Aorta (tissue), 5 donors: ENCODE results near the gene PHF13. TPM values are rescaled to one million over a fixed set of nuclear protein-coding genes. Genes with fewer than 3 reads are reported as not detected.

ENCODE experiments used
- ATAC-seq: fragments of 200-7000 bp; cut with Tn5 transposase; one replicate; pipeline ENCODE4 v1.9.1; 2022; ENCODE audit warnings: moderate library complexity; ENCODE audit not compliant: low FRiP score
- DNase-seq, 2 donors: peaks; one replicate each; pipeline ENCODE4 v3.0.0-alpha.2; 2020
- H3K27ac ChIP-seq, 2 donors: one replicate each; pipeline ENCODE4 v1.5.1; 2013; ENCODE audit warnings: low read length in 2 of 2, mild to moderate bottlenecking in 2 of 2, moderate library complexity in 2 of 2, control low read depth in 1 of 2, inconsistent platforms in 1 of 2, low read depth in 1 of 2
- H3K27me3 ChIP-seq, 2 donors: one replicate each; pipeline ENCODE4 v1.6.1; 2013; ENCODE audit warnings: control low read depth in 1 of 2, low read length in 1 of 2, mild to moderate bottlenecking in 1 of 2, moderate library complexity in 1 of 2; ENCODE audit not compliant: insufficient read depth in 2 of 2, control insufficient read depth in 1 of 2
- H3K36me3 ChIP-seq, 2 donors: one replicate each; pipeline ENCODE4 v1.6.1; 2013; ENCODE audit warnings: control low read depth in 1 of 2, low read length in 1 of 2, mild to moderate bottlenecking in 1 of 2; ENCODE audit not compliant: insufficient read depth in 2 of 2, control insufficient read depth in 1 of 2
- H3K4me1 ChIP-seq, 2 donors: one replicate each; pipeline ENCODE4 v1.6.1; 2013; ENCODE audit warnings: low read length in 2 of 2, control low read depth in 1 of 2, mild to moderate bottlenecking in 1 of 2, moderate library complexity in 1 of 2; ENCODE audit not compliant: insufficient read depth in 2 of 2, control insufficient read depth in 1 of 2
- H3K4me3 ChIP-seq, 2 donors: one replicate each; pipeline ENCODE4 v1.5.1; 2013; ENCODE audit warnings: low read length in 2 of 2, control low read depth in 1 of 2, mild to moderate bottlenecking in 1 of 2
- H3K9me3 ChIP-seq: one replicate; pipeline ENCODE4 v1.6.1; 2013; ENCODE audit warnings: mild to moderate bottlenecking, low read length; ENCODE audit not compliant: control insufficient read depth
- WGBS, 2 donors: extraction: QIAGEN DNeasy Blood & Tissue Kit; methylation state at CpG; one replicate each; pipeline ENCODE4 v1.1.7; 2013; 5-methylcytosine and 5-hydroxymethylcytosine counted together
- intact Hi-C, 2 donors: fragments of 100-400 bp; cut with DNase I; formaldehyde crosslinking; loops; one replicate each; pipeline versions ENCODE4 v1.14.2 to v1.15.0; 2022
- polyA plus RNA-seq, 2 donors: library from polyadenylated mRNA; stranded (reverse); fragments of 200-250 nt; gene quantifications; one replicate each; pipeline ENCODE4 v1.2.3, GENCODE V29; 2013
- total RNA-seq, 2 donors: library from RNA; stranded (reverse); fragmentation: NEBNext Ultra II Directional; extraction: Animal tissue kit (Norgen Biotek cat#: 25700); gene quantifications; one replicate each; pipeline ENCODE4 v1.2.1, GENCODE V29; 2021
- donor health status: healthy with polysubstance abuse.
- donor health status: Bipolar disorder and iron deficiency.
- donor health status: DM: no; HTN: no; CAD: no.
- donor health status: DM: no; HTN: no; CAD: no.
- donor health status: DM: yes; HTN: yes; CAD: no.

The PHF13 gene
- total and polyA plus RNA-seq, 4 donors, result 3.6 to 19.3 (median 14.9) TPM

DNA sequence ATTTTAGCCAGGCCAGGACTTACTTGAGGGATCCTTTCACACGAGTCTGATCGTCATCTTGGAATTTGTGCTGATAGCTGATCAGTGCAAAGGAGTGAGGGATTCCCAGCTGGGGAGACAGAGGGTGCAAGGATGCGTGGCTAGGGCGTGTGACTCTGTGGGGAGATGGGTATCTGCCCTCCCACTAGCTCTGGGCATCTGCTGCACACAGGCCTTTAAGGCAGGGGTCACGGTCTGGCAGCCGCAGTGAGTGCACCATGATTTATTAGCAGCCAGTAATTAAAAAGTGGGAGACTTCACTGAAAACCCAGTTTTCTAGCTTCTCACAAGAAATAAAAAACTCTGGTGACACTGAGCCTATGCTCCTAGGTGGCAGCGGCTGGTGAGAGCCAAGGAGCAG, 31.5 kb downstream of the PHF13 start:
- Histone ChIP-seq H3K27me3 (no peaks in the 10 kb centered on the region), H3K9me3 (no peaks in the 10 kb centered on the region), H3K4me3 (no peak overlapping the region), H3K36me3 (no peaks in the 10 kb centered on the region), H3K4me1 (no peaks in the 10 kb centered on the region), H3K27ac (no peak overlapping the region)
- 92% methylated on average over 7 of the region's 7 CpGs for WGBS, 2 donors
- peak in 1 of 2 donors; percentile 3 for DNase-seq
- intact Hi-C loops, result loop anchor here (2.0 to 10.0 kb wide), 3 partner anchors 90 to 158 kb away; partner anchors contain the start of genes NOL9 (in 1 of the 2) and TAS1R1 (in 1 of the 2)
- ATAC-seq, result no peak

- no peak overlapping the region for H3K4me3 ChIP-seq
- WGBS, 2 donors, result 49 to 50% methylated on average over 9 to 10 of the region's 10 CpGs
- H3K36me3 ChIP-seq, result no peaks in the 10 kb centered on the region
- H3K27me3 ChIP-seq, result no peaks in the 10 kb centered on the region
- no peaks in the 10 kb centered on the region for H3K9me3 ChIP-seq
- intact Hi-C loops, result loop anchor here (2.0 to 10.0 kb wide), 3 partner anchors 92 to 159 kb away; partner anchors contain the start of genes NOL9 (in 2 of the 2) and TAS1R1 (in 2 of the 2)
- DNase-seq (no peak), ATAC-seq (peak; percentile 72)
- no peaks in the 10 kb centered on the region for H3K4me1 ChIP-seq
- H3K27ac ChIP-seq, result no peak overlapping the region
These were observed 33.1 kb downstream of the PHF13 start for GRCh38 chr1:6646499-6647148.

- no peaks in the 10 kb centered on the region for H3K4me1 ChIP-seq
- no peaks in the 10 kb centered on the region for H3K9me3 ChIP-seq
- intact Hi-C loops, result loop anchor here in 1 of 2 donors (5.0 to 10.0 kb wide), 2 partner anchors 94 to 161 kb away; partner anchors contain the start of genes NOL9 and TAS1R1
- H3K4me3 ChIP-seq, result no peak overlapping the region
- DNase-seq (no peak), ATAC-seq (no peak)
- H3K27ac ChIP-seq, result no peak overlapping the region
- H3K36me3 ChIP-seq, result peaks cover 0 to 4% of the 10 kb centered on the region in 2 donors
- WGBS, 2 donors, result 88 to 91% methylated on average over 6 of the region's 6 CpGs
- H3K27me3 ChIP-seq, result no peaks in the 10 kb centered on the region
These were observed 35.0 kb downstream of the PHF13 start for GRCh38 chr1:6648556-6648955.

DNA sequence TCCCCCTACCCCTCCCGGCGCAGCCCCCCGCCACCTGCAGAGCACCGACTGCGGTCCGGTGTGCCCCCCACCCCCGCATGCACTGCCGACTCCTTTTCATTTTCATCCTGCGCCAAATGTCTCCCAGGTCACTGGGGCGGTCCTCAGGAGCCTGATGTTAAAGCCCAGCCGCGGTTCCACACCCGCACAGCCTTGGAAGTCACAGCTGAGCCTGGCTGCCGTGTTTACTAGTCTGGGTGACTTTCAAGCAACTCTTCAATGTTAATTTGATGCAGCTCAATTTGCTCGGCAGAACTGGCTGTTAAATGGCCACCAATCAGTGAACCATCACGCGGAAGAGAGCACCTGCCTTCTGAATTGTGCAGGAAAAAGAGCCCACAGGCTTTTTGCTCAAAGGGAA, 38.4 kb downstream of the PHF13 start:
- no peak overlapping the region for H3K27ac ChIP-seq
- DNase-seq (no peak), ATAC-seq (no peak)
- no peak overlapping the region for H3K4me3 ChIP-seq
- intact Hi-C loops, result no loop called here
- no peaks in the 10 kb centered on the region for H3K4me1 ChIP-seq
- no peaks in the 10 kb centered on the region for H3K9me3 ChIP-seq
- WGBS, 2 donors, result 91 to 94% methylated on average over 17 of the region's 17 CpGs
- H3K36me3 ChIP-seq, result peaks cover 0 to 7% of the 10 kb centered on the region in 2 donors
- no peaks in the 10 kb centered on the region for H3K27me3 ChIP-seq

GRCh38 chr1:6652986-6653385, 39.5 kb downstream of the PHF13 start:
- Histone ChIP-seq H3K4me3 (no peak overlapping the region), H3K36me3 (peaks cover 0 to 7% of the 10 kb centered on the region in 2 donors), H3K27ac (no peak overlapping the region), H3K4me1 (no peaks in the 10 kb centered on the region), H3K27me3 (no peaks in the 10 kb centered on the region), H3K9me3 (no peaks in the 10 kb centered on the region)
- no peak for DNase-seq
- ATAC-seq, result no peak
- intact Hi-C loops, result no loop called here
- WGBS, 2 donors, result 88 to 89% methylated on average over 6 of the region's 6 CpGs

GRCh38 chr1:6653436-6654290, 40.1 kb downstream of the PHF13 start:
- Histone ChIP-seq H3K27me3 (no peaks in the 10 kb centered on the region), H3K36me3 (peaks cover 0 to 7% of the 10 kb centered on the region in 2 donors), H3K9me3 (no peaks in the 10 kb centered on the region), H3K4me3 (no peak overlapping the region), H3K27ac (no peak overlapping the region), H3K4me1 (no peaks in the 10 kb centered on the region)
- intact Hi-C loops, result no loop called here
- 91 to 92% methylated on average over 23 of the region's 23 CpGs for WGBS, 2 donors
- ATAC-seq, result no peak
- no peak for DNase-seq

GRCh38 chr1:6657138-6657537, 43.6 kb downstream of the PHF13 start:
- no peak for ATAC-seq
- no peak overlapping the region for H3K27ac ChIP-seq
- no peaks in the 10 kb centered on the region for H3K27me3 ChIP-seq
- no peaks in the 10 kb centered on the region for H3K4me1 ChIP-seq
- peaks cover 0 to 7% of the 10 kb centered on the region in 2 donors for H3K36me3 ChIP-seq
- WGBS, 2 donors, result 87 to 88% methylated on average over 6 of the region's 6 CpGs
- no peak overlapping the region for H3K4me3 ChIP-seq
- DNase-seq, result no peak
- H3K9me3 ChIP-seq, result no peaks in the 10 kb centered on the region
- intact Hi-C loops, result no loop called here

DNA sequence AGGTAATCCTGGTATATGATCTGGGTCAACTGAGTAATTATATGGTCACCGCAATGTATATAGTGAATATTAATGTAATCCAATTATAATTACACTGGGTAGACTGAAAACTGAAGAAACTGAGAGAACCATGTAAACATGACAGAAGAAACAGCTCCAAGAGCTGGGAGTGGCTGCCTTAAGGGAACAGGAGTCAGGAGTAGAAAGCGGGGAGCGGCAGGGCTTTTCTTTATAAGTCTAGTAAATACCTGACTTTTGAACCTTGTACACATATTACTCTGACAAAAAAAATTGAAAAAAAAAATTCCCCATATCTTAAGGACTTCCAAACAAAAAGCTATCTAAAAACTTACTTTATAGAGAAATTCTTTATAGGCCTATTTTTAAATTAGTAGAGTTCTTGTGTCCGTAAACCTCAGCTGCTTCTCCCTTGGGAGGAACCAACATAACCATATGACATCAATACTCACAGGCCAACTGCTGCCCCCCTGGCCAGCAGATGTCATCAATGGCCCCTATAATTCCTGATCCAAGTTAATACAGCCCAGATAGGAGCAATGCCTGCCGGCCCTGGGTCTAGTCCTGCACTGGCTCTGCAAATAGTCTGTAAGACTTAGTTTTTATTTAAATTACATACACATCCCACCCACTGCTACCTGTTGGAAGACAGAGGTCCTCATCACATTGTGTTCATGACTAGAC, 45.0 kb downstream of the PHF13 start:
- DNase-seq (no peak), ATAC-seq (no peak)
- Histone ChIP-seq H3K4me1 (no peaks in the 10 kb centered on the region), H3K4me3 (no peak overlapping the region), H3K27me3 (no peaks in the 10 kb centered on the region), H3K9me3 (no peaks in the 10 kb centered on the region), H3K27ac (no peak overlapping the region), H3K36me3 (peaks cover 0 to 3% of the 10 kb centered on the region in 2 donors)
- intact Hi-C loops, result no loop called here
- 81 to 86% methylated on average over 5 of the region's 5 CpGs for WGBS, 2 donors
